ENCODE measurements around the gene C19orf38. TPM values are rescaled to one million over a fixed set of nuclear protein-coding genes. Genes with fewer than 3 reads are reported as not detected.

The C19orf38 gene
- total RNA-seq, 4 donors from 2014 or later, result 0.97 to 3.6 (median 1.1) TPM; not detected in 1

- Histone ChIP-seq H3K36me3 (peaks cover 47 to 85% (median 82%) of the 10 kb centered on the region in 4 donors), H3K4me3 (no peak overlapping the region), H3K9me3 (no peaks in the 10 kb centered on the region), H3K27me3 (no peaks in the 10 kb centered on the region), H3K27ac (replicated peaks in 1 of 4) (no peak overlapping the region), H3K4me1 (peaks cover 0 to 8% (median 6%) of the 10 kb centered on the region in 4 donors)
- DNase-seq (ENCODE audit: extremely low spot score), result no peak
- intact Hi-C loops (cut with DNase I), result no loop called here
- 81% methylated on average over 4 of the region's 7 CpGs for WGBS
- no peak for TF ChIP-seq POLR2A (IDR thresholded peaks at IDR 0.05; ENCODE audit: low read depth)
- no peak for TF ChIP-seq CTCF (IDR thresholded peaks at IDR 0.05)
- TF ChIP-seq EP300 (IDR thresholded peaks at IDR 0.05), result no peak
- TF ChIP-seq POLR2AphosphoS5 (IDR thresholded peaks at IDR 0.05), result no peak
Measured at GRCh38 chr19:10830370-10830769, 17.8 kb upstream of the C19orf38 start.

GRCh38 chr19:10830931-10831779, 17.1 kb upstream of the C19orf38 start:
- Histone ChIP-seq H3K4me1 (peaks cover 0 to 10% (median 9%) of the 10 kb centered on the region in 4 donors), H3K9me3 (no peaks in the 10 kb centered on the region), H3K27ac (replicated peaks in 1 of 4) (peak overlapping the region in 1 of 4 donors; percentile 26), H3K36me3 (peaks cover 39 to 77% (median 74%) of the 10 kb centered on the region in 4 donors), H3K4me3 (no peak overlapping the region), H3K27me3 (no peaks in the 10 kb centered on the region)
- intact Hi-C loops (cut with DNase I), result no loop called here
- 89% methylated on average over 16 of the region's 33 CpGs for WGBS
- DNase-seq (ENCODE audit: extremely low spot score), result no peak
- TF ChIP-seq POLR2A (IDR thresholded peaks at IDR 0.05; ENCODE audit: low read depth), result no peak
- TF ChIP-seq EP300 (IDR thresholded peaks at IDR 0.05), result no peak
- TF ChIP-seq POLR2AphosphoS5 (IDR thresholded peaks at IDR 0.05), result no peak
- no peak for TF ChIP-seq CTCF (IDR thresholded peaks at IDR 0.05)

- 75% methylated on average over 16 of the region's 28 CpGs for WGBS
- H3K4me1 ChIP-seq, result peaks cover 7 to 19% (median 16%) of the 10 kb centered on the region in 4 donors
- intact Hi-C loops (cut with DNase I), result no loop called here
- no peaks in the 10 kb centered on the region for H3K27me3 ChIP-seq
- no peak for DNase-seq (ENCODE audit: extremely low spot score)
- H3K36me3 ChIP-seq, result peaks cover 29 to 66% (median 63%) of the 10 kb centered on the region in 4 donors
- TF ChIP-seq EP300 (IDR thresholded peaks at IDR 0.05) (no peak), POLR2AphosphoS5 (IDR thresholded peaks at IDR 0.05) (no peak), POLR2A (IDR thresholded peaks at IDR 0.05; ENCODE audit: low read depth) (no peak)
- no peak overlapping the region for H3K4me3 ChIP-seq
- no peak overlapping the region for H3K27ac ChIP-seq (replicated peaks in 1 of 4)
- H3K9me3 ChIP-seq, result peaks cover 0 to 6% (median 3%) of the 10 kb centered on the region in 4 donors
Measured at GRCh38 chr19:10831987-10832938, 16.0 kb upstream of the C19orf38 start.

- intact Hi-C loops (cut with DNase I), result no loop called here
- Histone ChIP-seq H3K27ac (replicated peaks in 1 of 4) (no peak overlapping the region), H3K27me3 (no peaks in the 10 kb centered on the region), H3K36me3 (peaks cover 23 to 59% (median 57%) of the 10 kb centered on the region in 4 donors), H3K4me3 (no peak overlapping the region), H3K9me3 (peaks cover 0 to 6% (median 3%) of the 10 kb centered on the region in 4 donors), H3K4me1 (peaks cover 7 to 19% (median 16%) of the 10 kb centered on the region in 4 donors)
- DNase-seq (ENCODE audit: extremely low spot score), result no peak
- TF ChIP-seq EP300 (IDR thresholded peaks at IDR 0.05) (no peak), CTCF (IDR thresholded peaks at IDR 0.05) (no peak), POLR2AphosphoS5 (IDR thresholded peaks at IDR 0.05) (no peak), POLR2A (IDR thresholded peaks at IDR 0.05; ENCODE audit: low read depth) (no peak)
- WGBS, result 74% methylated on average over 10 of the region's 20 CpGs
Measured at GRCh38 chr19:10832939-10833296, 15.3 kb upstream of the C19orf38 start.

Data from esophagus muscularis mucosa (tissue), 4 donors.